GM12878 (cell line): ENCODE measurements around the gene ASB4. TPM values are rescaled to one million over a fixed set of nuclear protein-coding genes. Genes with fewer than 3 reads are reported as not detected.

ENCODE experiments used
- BACH1 ChIP-seq: fragments of 450-650 bp; IDR thresholded peaks from 2 replicates; pipeline ENCODE4 v1.6.1; 2017; ENCODE audit warnings: mild to moderate bottlenecking, borderline replicate concordance
- BCL11A ChIP-seq: IDR thresholded peaks from 2 replicates; pipeline ENCODE4 v1.6.1; 2011; ENCODE audit warnings: low read depth, low read length
- BCL3 ChIP-seq: IDR thresholded peaks from 2 replicates; pipeline ENCODE4 v1.6.1; 2011; ENCODE audit warnings: borderline replicate concordance, low read depth, mild to moderate bottlenecking, moderate library complexity, low read length; ENCODE audit not compliant: insufficient read depth, poor library complexity, severe bottlenecking
- E2F8 ChIP-seq: fragments of 450-650 bp; IDR thresholded peaks from 2 replicates; pipeline ENCODE4 v1.6.1; 2018; ENCODE audit warnings: mild to moderate bottlenecking, low read depth, moderate library complexity; ENCODE audit not compliant: partially characterized antibody
- MEF2B ChIP-seq: fragments of 450-650 bp; IDR thresholded peaks from 2 replicates; pipeline ENCODE4 v1.6.1; 2018; ENCODE audit warnings: mild to moderate bottlenecking, moderate library complexity; ENCODE audit not compliant: partially characterized antibody, poor library complexity, severe bottlenecking
- NFYB ChIP-seq: IDR thresholded peaks from 2 replicates; pipeline ENCODE4 v1.6.1; 2011; ENCODE audit warnings: low read depth, mild to moderate bottlenecking, low read length, improper control_type of control experiment, moderate library complexity; ENCODE audit not compliant: insufficient read depth
- POU2F2 ChIP-seq: IDR thresholded peaks from 3 replicates; pipeline ENCODE4 v1.6.1; 2011; ENCODE audit warnings: low read depth, mild to moderate bottlenecking, low read length, borderline replicate concordance
- SUPT20H ChIP-seq: IDR thresholded peaks from 2 replicates; pipeline ENCODE4 v1.6.1; 2011; ENCODE audit warnings: low read depth, mild to moderate bottlenecking, low read length, moderate library complexity, borderline replicate concordance; ENCODE audit not compliant: control insufficient read depth
- ZZZ3 ChIP-seq: IDR thresholded peaks from 2 replicates; pipeline ENCODE4 v1.6.1; 2011; ENCODE audit warnings: low read depth; ENCODE audit not compliant: control insufficient read depth, insufficient read length
- polyA plus RNA-seq, 11 experiments: library from polyadenylated mRNA; depleted of rRNA in 4 of 11; unstranded in 6 of 11; stranded (reverse) in 5 of 11; fragments of >200 nt; fragmentation: Nextera tagmentation in 4 of 11; fragmentation: Illumina TruSeq in 1 of 11; extraction: Ambion mirVana in 4 of 11; extraction: Trizol in 1 of 11; gene quantifications; 1 replicate in 1 of 11; 2 replicates in 10 of 11; pipeline versions ENCODE4 v1.2.1 to v1.2.3, GENCODE V29; 2011 to 2016; ENCODE audit warnings: inconsistent platforms in 2 of 11, missing spikeins in 2 of 11, low read depth in 1 of 11
- total RNA-seq, 4 experiments: library from RNA; depleted of rRNA in 3 of 4; stranded (reverse); fragments of >200 nt in 3 of 4; fragmentation: Illumina TruSeq in 1 of 4; extraction: Trizol in 1 of 4; gene quantifications; 2 replicates each; pipeline versions ENCODE4 v1.2.1 to v1.2.3, GENCODE V29; 2013 to 2021

The ASB4 gene
- total and polyA plus RNA-seq, 10 of the 15 experiments (the other 5 are each of a cell fraction or from before 2014, with no cell fraction given), result 0.12 to 1.1 TPM; not detected in 8

GRCh38 chr7:95579318-95579717 is 93.6 kb downstream of the ASB4 start (continued):
- TF ChIP-seq E2F8 (no peak), BCL3 (no peak), SUPT20H (no peak), BCL11A (no peak), BACH1 (no peak), POU2F2 (no peak), NFYB (no peak), MEF2B (no peak), ZZZ3 (no peak)
